ENCODE data around the gene CFAP46. TPM values are rescaled to one million over a fixed set of nuclear protein-coding genes. Genes with fewer than 3 reads are reported as not detected.

CFAP46 gene
- total RNA-seq, 2 experiments from 2014 or later: 0.34 TPM; not detected in 1

- Mint-ChIP-seq H3K4me3 (no peak overlapping the region), H3K27me3 (no peaks in the 10 kb centered on the region), H3K36me3 (ENCODE audit: low read depth) (no peaks in the 10 kb centered on the region), H3K27ac (no peak overlapping the region), H3K9me3 (no peaks in the 10 kb centered on the region), H3K4me1 (ENCODE audit: low read depth) (no peaks in the 10 kb centered on the region)
- ChIA-PET CTCF (no interaction called here), POLR2A (no interaction called here)
- intact Hi-C loops (cut with micrococcal nuclease): no loop called here
- DNase-seq (no peak), ATAC-seq (no peak)
- TF ChIP-seq, protein P1, sequence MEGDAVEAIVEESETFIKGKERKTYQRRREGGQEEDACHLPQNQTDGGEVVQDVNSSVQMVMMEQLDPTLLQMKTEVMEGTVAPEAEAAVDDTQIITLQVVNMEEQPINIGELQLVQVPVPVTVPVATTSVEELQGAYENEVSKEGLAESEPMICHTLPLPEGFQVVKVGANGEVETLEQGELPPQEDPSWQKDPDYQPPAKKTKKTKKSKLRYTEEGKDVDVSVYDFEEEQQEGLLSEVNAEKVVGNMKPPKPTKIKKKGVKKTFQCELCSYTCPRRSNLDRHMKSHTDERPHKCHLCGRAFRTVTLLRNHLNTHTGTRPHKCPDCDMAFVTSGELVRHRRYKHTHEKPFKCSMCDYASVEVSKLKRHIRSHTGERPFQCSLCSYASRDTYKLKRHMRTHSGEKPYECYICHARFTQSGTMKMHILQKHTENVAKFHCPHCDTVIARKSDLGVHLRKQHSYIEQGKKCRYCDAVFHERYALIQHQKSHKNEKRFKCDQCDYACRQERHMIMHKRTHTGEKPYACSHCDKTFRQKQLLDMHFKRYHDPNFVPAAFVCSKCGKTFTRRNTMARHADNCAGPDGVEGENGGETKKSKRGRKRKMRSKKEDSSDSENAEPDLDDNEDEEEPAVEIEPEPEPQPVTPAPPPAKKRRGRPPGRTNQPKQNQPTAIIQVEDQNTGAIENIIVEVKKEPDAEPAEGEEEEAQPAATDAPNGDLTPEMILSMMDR (IDR thresholded peaks at IDR 0.05): no peak
Measured at GRCh38 chr10:132918617-132919373, 23.6 kb downstream of the CFAP46 start.

GRCh38 chr10:132918264-132918616, 24.1 kb downstream of the CFAP46 start:
- Mint-ChIP-seq H3K4me3 (no peak overlapping the region), H3K36me3 (ENCODE audit: low read depth) (no peaks in the 10 kb centered on the region), H3K27me3 (no peaks in the 10 kb centered on the region), H3K27ac (no peak overlapping the region), H3K4me1 (ENCODE audit: low read depth) (no peaks in the 10 kb centered on the region), H3K9me3 (no peaks in the 10 kb centered on the region)
- ChIA-PET CTCF (no interaction called here), POLR2A (no interaction called here)
- intact Hi-C loops (cut with micrococcal nuclease): no loop called here
- no peak for ATAC-seq
- TF ChIP-seq, protein P1 (IDR thresholded peaks at IDR 0.05): no peak
- DNase-seq: no peak

- POLR2A ChIA-PET: no interaction called here
- Mint-ChIP-seq H3K4me3 (no peak overlapping the region), H3K27ac (no peak overlapping the region), H3K9me3 (no peaks in the 10 kb centered on the region), H3K4me1 (ENCODE audit: low read depth) (no peaks in the 10 kb centered on the region), H3K36me3 (ENCODE audit: low read depth) (no peaks in the 10 kb centered on the region), H3K27me3 (no peaks in the 10 kb centered on the region)
- CTCF ChIA-PET: no interaction called here
- DNase-seq (no peak), ATAC-seq (no peak)
- intact Hi-C loops (cut with micrococcal nuclease): no loop called here
- TF ChIP-seq, protein P1 (IDR thresholded peaks at IDR 0.05): no peak
Measured at GRCh38 chr10:132916956-132917666, 25.3 kb downstream of the CFAP46 start.

GRCh38 chr10:132916421-132916841, 25.9 kb downstream of the CFAP46 start:
- no peak for DNase-seq
- no peaks in the 10 kb centered on the region for H3K9me3 Mint-ChIP-seq
- H3K4me3 Mint-ChIP-seq: no peak overlapping the region
- POLR2A ChIA-PET: no interaction called here
- no peaks in the 10 kb centered on the region for H3K27me3 Mint-ChIP-seq
- H3K27ac Mint-ChIP-seq: no peak overlapping the region
- no peaks in the 10 kb centered on the region for H3K36me3 Mint-ChIP-seq (ENCODE audit: low read depth)
- intact Hi-C loops (cut with micrococcal nuclease): no loop called here
- no peaks in the 10 kb centered on the region for H3K4me1 Mint-ChIP-seq (ENCODE audit: low read depth)
- no peak for ATAC-seq
- TF ChIP-seq, protein P1 (IDR thresholded peaks at IDR 0.05): no peak
- CTCF ChIA-PET: no interaction called here

- Mint-ChIP-seq H3K4me1 (ENCODE audit: low read depth) (no peaks in the 10 kb centered on the region), H3K27me3 (no peaks in the 10 kb centered on the region), H3K4me3 (no peak overlapping the region), H3K9me3 (no peaks in the 10 kb centered on the region), H3K27ac (no peak overlapping the region), H3K36me3 (ENCODE audit: low read depth) (no peaks in the 10 kb centered on the region)
- POLR2A ChIA-PET: no interaction called here
- DNase-seq: no peak
- intact Hi-C loops (cut with micrococcal nuclease): no loop called here
- CTCF ChIA-PET: no interaction called here
- no peak for ATAC-seq
- TF ChIP-seq, protein P1 (IDR thresholded peaks at IDR 0.05): no peak
Measured at GRCh38 chr10:132915411-132915810, 27.0 kb downstream of the CFAP46 start.

Measured in activated CD8-positive, alpha-beta T cell treated with anti-CD3 and anti-CD28 coated beads for 36 hours (primary cell).